ENCODE data around the gene CPNE9. TPM values are rescaled to one million over a fixed set of nuclear protein-coding genes. Genes with fewer than 3 reads are reported as not detected.

The CPNE9 gene
- total RNA-seq, 1 donor from 2014 or later = 0.42 TPM

GRCh38 chr3:9715764-9716437 lies 12.3 kb downstream of the CPNE9 start:
- no peaks in the 10 kb centered on the region for H3K9me3 Mint-ChIP-seq
- DNase-seq (ENCODE audit: low spot score in 2 of 2, unreplicated experiment in 2 of 2) = no peak
- TF ChIP-seq CTCF (IDR thresholded peaks at IDR 0.05; ENCODE audit: unreplicated experiment) = no peak
- no peak overlapping the region for H3K4me3 Mint-ChIP-seq
- no peak overlapping the region for H3K27ac Mint-ChIP-seq
- peaks cover 5% of the 10 kb centered on the region for H3K4me1 Mint-ChIP-seq
- no peaks in the 10 kb centered on the region for H3K36me3 Mint-ChIP-seq
- peaks cover 31% of the 10 kb centered on the region for H3K27me3 Mint-ChIP-seq (ENCODE audit: low read depth)

GRCh38 chr3:9716801-9717555 lies 13.3 kb downstream of the CPNE9 start:
- no peaks in the 10 kb centered on the region for H3K9me3 Mint-ChIP-seq
- peaks cover 30% of the 10 kb centered on the region for H3K27me3 Mint-ChIP-seq (ENCODE audit: low read depth)
- no peak for DNase-seq (ENCODE audit: low spot score in 2 of 2, unreplicated experiment in 2 of 2)
- TF ChIP-seq CTCF (IDR thresholded peaks at IDR 0.05; ENCODE audit: unreplicated experiment) = no peak
- peaks cover 5% of the 10 kb centered on the region for H3K4me1 Mint-ChIP-seq
- no peak overlapping the region for H3K4me3 Mint-ChIP-seq
- no peaks in the 10 kb centered on the region for H3K36me3 Mint-ChIP-seq
- H3K27ac Mint-ChIP-seq = no peak overlapping the region

- Mint-ChIP-seq H3K4me3 (no peak overlapping the region), H3K27me3 (ENCODE audit: low read depth) (peaks cover 31% of the 10 kb centered on the region), H3K36me3 (no peaks in the 10 kb centered on the region), H3K9me3 (no peaks in the 10 kb centered on the region), H3K27ac (no peak overlapping the region), H3K4me1 (peaks cover 5% of the 10 kb centered on the region)
- no peak for TF ChIP-seq CTCF (IDR thresholded peaks at IDR 0.05; ENCODE audit: unreplicated experiment)
- no peak for DNase-seq (ENCODE audit: low spot score in 2 of 2, unreplicated experiment in 2 of 2)
These were observed 13.9 kb downstream of the CPNE9 start for GRCh38 chr3:9717563-9717962.

GRCh38 chr3:9718118-9718517 lies 14.5 kb downstream of the CPNE9 start:
- peaks cover 5% of the 10 kb centered on the region for H3K4me1 Mint-ChIP-seq
- H3K27ac Mint-ChIP-seq = no peak overlapping the region
- peaks cover 33% of the 10 kb centered on the region for H3K27me3 Mint-ChIP-seq (ENCODE audit: low read depth)
- no peaks in the 10 kb centered on the region for H3K36me3 Mint-ChIP-seq
- H3K4me3 Mint-ChIP-seq = no peak overlapping the region
- no peak for TF ChIP-seq CTCF (IDR thresholded peaks at IDR 0.05; ENCODE audit: unreplicated experiment)
- H3K9me3 Mint-ChIP-seq = no peaks in the 10 kb centered on the region
- no peak for DNase-seq (ENCODE audit: low spot score in 2 of 2, unreplicated experiment in 2 of 2)

GRCh38 chr3:9721015-9721699 lies 17.5 kb downstream of the CPNE9 start:
- H3K9me3 Mint-ChIP-seq = no peaks in the 10 kb centered on the region
- no peak overlapping the region for H3K27ac Mint-ChIP-seq
- peaks cover under 1% of the 10 kb centered on the region for H3K4me1 Mint-ChIP-seq
- no peak for DNase-seq (ENCODE audit: low spot score in 2 of 2, unreplicated experiment in 2 of 2)
- H3K27me3 Mint-ChIP-seq (ENCODE audit: low read depth) = peaks cover 37% of the 10 kb centered on the region
- H3K36me3 Mint-ChIP-seq = no peaks in the 10 kb centered on the region
- H3K4me3 Mint-ChIP-seq = no peak overlapping the region
- TF ChIP-seq CTCF (IDR thresholded peaks at IDR 0.05; ENCODE audit: unreplicated experiment) = no peak
